PC-3 (cell line): ENCODE data around the gene MICALL1. TPM values are rescaled to one million over a fixed set of nuclear protein-coding genes. Genes with fewer than 3 reads are reported as not detected.

ENCODE experiments used
- ATAC-seq: fragments of 200-7000 bp; cut with Tn5 transposase; 2 replicates; pipeline ENCODE4 v1.9.1; 2020; ENCODE audit warnings: mild to moderate bottlenecking, moderate library complexity
- BruUV-seq: library from RNA; stranded (reverse); fragments of 400-500 nt; replicated peaks from 2 replicates; lab custom pipeline; 2021; lab: Mats Ljungman, UMichigan
- CTCF ChIA-PET: fragments of 300-600 bp; sonication (Branson Sonifier 250); formaldehyde crosslinking; loops from one replicate; lab custom pipeline; 2022; ENCODE audit warnings: antibody characterized with exemption; lab: Charles Lee
- POLR2A ChIA-PET: fragments of 300-600 bp; sonication (Branson Sonifier 250); formaldehyde crosslinking; loops from one replicate; lab custom pipeline; 2022; ENCODE audit warnings: antibody characterized with exemption; ENCODE audit not compliant: unreplicated experiment; lab: Charles Lee
- DNase-seq: peaks from one replicate; pipeline ENCODE4 v3.0.0-alpha.2; 2015
- H2AFZ ChIP-seq: fragments of 300-600 bp; sonication (generic); 2 replicates; pipeline ENCODE4 v1.6.0; 2016; ENCODE audit warnings: antibody characterized with exemption, low read length
- H3F3A ChIP-seq: fragments of 300-600 bp; sonication (generic); one replicate; pipeline ENCODE4 v1.6.0; 2017; ENCODE audit warnings: antibody characterized with exemption, low read length, control low read depth, mild to moderate bottlenecking; ENCODE audit not compliant: unreplicated experiment
- H3K27ac ChIP-seq: fragments of 300-600 bp; sonication (generic); 2 replicates; pipeline ENCODE4 v1.5.1; 2016; ENCODE audit warnings: mild to moderate bottlenecking, low read length
- H3K27me3 ChIP-seq: fragments of 300-600 bp; sonication (generic); 2 replicates; pipeline ENCODE4 v1.6.1; 2016; ENCODE audit warnings: low read length, mixed read lengths
- H3K36me3 ChIP-seq: fragments of 300-600 bp; sonication (generic); 2 replicates; pipeline ENCODE4 v1.6.1; 2016; ENCODE audit warnings: low read depth, mixed run types, low read length, mixed read lengths
- H3K4me1 ChIP-seq: fragments of 300-600 bp; sonication (generic); 2 replicates; pipeline ENCODE4 v1.5.1; 2016; ENCODE audit warnings: low read length; ENCODE audit not compliant: insufficient read depth
- H3K4me2 ChIP-seq: fragments of 300-600 bp; sonication (generic); 2 replicates; pipeline ENCODE4 v1.6.0; 2016; ENCODE audit warnings: low read length
- H3K4me3 ChIP-seq: fragments of 300-600 bp; sonication (generic); 2 replicates; pipeline ENCODE4 v1.5.1; 2016; ENCODE audit warnings: mild to moderate bottlenecking, low read length, mixed read lengths
- H3K79me2 ChIP-seq: fragments of 300-600 bp; sonication (generic); 2 replicates; pipeline ENCODE4 v1.6.1; 2017; ENCODE audit warnings: low read length, mixed read lengths
- H3K9ac ChIP-seq: fragments of 300-600 bp; sonication (generic); 2 replicates; pipeline ENCODE4 v1.6.0; 2016; ENCODE audit warnings: mild to moderate bottlenecking, low read length
- H3K9me2 ChIP-seq: fragments of 300-600 bp; sonication (generic); replicated peaks from 2 replicates; pipeline ENCODE4 v1.6.1; 2016; ENCODE audit warnings: mixed run types, low read length, mixed read lengths
- H3K9me3 ChIP-seq: fragments of 300-600 bp; sonication (generic); 2 replicates; pipeline ENCODE4 v1.6.1; 2016; ENCODE audit warnings: low read length, mixed read lengths
- H4K20me1 ChIP-seq: fragments of 300-600 bp; sonication (generic); 2 replicates; pipeline ENCODE4 v1.6.1; 2016; ENCODE audit warnings: low read length, mixed read lengths
- CTCF ChIP-seq: fragments of 300-600 bp; sonication (generic); conservative IDR thresholded peaks from 2 replicates; pipeline ENCODE4 v1.5.1; 2017; ENCODE audit warnings: antibody characterized with exemption, low read depth, mild to moderate bottlenecking, low read length
- EZH2 ChIP-seq: fragments of 300-600 bp; sonication (generic); IDR thresholded peaks from one replicate; pipeline ENCODE4 v1.6.1; 2017; ENCODE audit warnings: antibody characterized with exemption, mild to moderate bottlenecking, low read length; ENCODE audit not compliant: unreplicated experiment
- EZH2phosphoT487 ChIP-seq: fragments of 300-600 bp; sonication (generic); IDR thresholded peaks from 2 replicates; pipeline ENCODE4 v1.6.1; 2018; ENCODE audit warnings: mild to moderate bottlenecking, antibody characterized with exemption, low read length, borderline replicate concordance
- intact Hi-C: fragments of 100-400 bp; cut with micrococcal nuclease; formaldehyde crosslinking; loops from 2 replicates; pipeline ENCODE4 v1.9.0; 2023
- total RNA-seq: library from RNA; depleted of rRNA; stranded (reverse); fragments of >200 nt; gene quantifications from 2 replicates; pipeline ENCODE4 v1.2.3, GENCODE V29; 2014

Gene MICALL1
- total RNA-seq, 1 experiment from 2014 or later: 20.1 TPM

GRCh38 chr22:37894939-37895670, 11.0 kb upstream of the MICALL1 start:
- Histone ChIP-seq H3K9me3 (no peaks in the 10 kb centered on the region), H3F3A (no peaks in the 10 kb centered on the region), H3K4me3 (no peak overlapping the region), H2AFZ (no peak overlapping the region), H3K27me3 (no peaks in the 10 kb centered on the region), H3K4me1 (peaks cover 34% of the 10 kb centered on the region), H4K20me1 (no peaks in the 10 kb centered on the region), H3K36me3 (peaks cover 2% of the 10 kb centered on the region; the same call in 1 of the 2 replicates), H3K4me2 (peak overlapping the region; percentile 59), H3K9ac (no peak overlapping the region), H3K9me2 (no peaks in the 10 kb centered on the region), H3K27ac (peak overlapping the region; percentile 78), H3K79me2 (no peaks in the 10 kb centered on the region)
- intact Hi-C loops: no loop called here
- ChIA-PET CTCF (no interaction called here), POLR2A (no interaction called here)
- peak; percentile 32 for ATAC-seq
- no peak for TF ChIP-seq CTCF
- no peak for TF ChIP-seq EZH2
- TF ChIP-seq EZH2phosphoT487: no peak
- no TSS peak for BruUV-seq
- DNase-seq: peak; percentile 57

- BruUV-seq: no TSS peak
- H2AFZ ChIP-seq: no peak overlapping the region
- H3K9ac ChIP-seq: no peak overlapping the region
- no peak overlapping the region; the same call in 1 of the 2 replicates for H3K4me3 ChIP-seq
- H3K79me2 ChIP-seq: no peaks in the 10 kb centered on the region
- no peaks in the 10 kb centered on the region for H4K20me1 ChIP-seq
- H3K9me2 ChIP-seq: no peaks in the 10 kb centered on the region
- no peaks in the 10 kb centered on the region for H3K9me3 ChIP-seq
- H3K27ac ChIP-seq: peak overlapping the region; percentile 85
- ATAC-seq: peak; percentile 71
- ChIA-PET POLR2A (interaction anchor here (0.6 to 0.7 kb wide), 3 partner anchors 10 to 58 kb away, joined by 3 to 11 read pairs (median 4); partner anchors contain the start of gene MICALL1), CTCF (interaction anchor here (0.5 kb wide), 1 partner anchor 288 kb away, joined by 6 read pairs; the partner anchor contains the start of gene GGA1)
- peak overlapping the region; percentile 53 for H3K4me2 ChIP-seq
- peak; percentile 88 for DNase-seq
- intact Hi-C loops: no loop called here
- H3K4me1 ChIP-seq: peaks cover 34% of the 10 kb centered on the region
- TF ChIP-seq EZH2phosphoT487 (no peak), EZH2 (no peak), CTCF (no peak)
- no peaks in the 10 kb centered on the region for H3K27me3 ChIP-seq
- H3F3A ChIP-seq: no peaks in the 10 kb centered on the region
- no peaks in the 10 kb centered on the region; the same call in 1 of the 2 replicates for H3K36me3 ChIP-seq
Measured at GRCh38 chr22:37896181-37896592, 9.9 kb upstream of the MICALL1 start.

- Histone ChIP-seq H3K79me2 (no peaks in the 10 kb centered on the region), H2AFZ (no peak overlapping the region), H3K9ac (no peak overlapping the region), H4K20me1 (no peaks in the 10 kb centered on the region), H3K27me3 (no peaks in the 10 kb centered on the region), H3K9me3 (no peaks in the 10 kb centered on the region), H3K4me1 (peaks cover 34% of the 10 kb centered on the region), H3K4me2 (peak overlapping the region; percentile 53), H3K36me3 (no peaks in the 10 kb centered on the region; the same call in 1 of the 2 replicates), H3F3A (no peaks in the 10 kb centered on the region), H3K27ac (peak overlapping the region; percentile 85), H3K9me2 (no peaks in the 10 kb centered on the region), H3K4me3 (no peak overlapping the region)
- intact Hi-C loops: no loop called here
- no TSS peak for BruUV-seq
- ChIA-PET CTCF (interaction anchor here (0.5 kb wide), 1 partner anchor 289 kb away, joined by 6 read pairs; the partner anchor contains the start of gene GGA1), POLR2A (interaction anchor here (0.6 kb wide), 1 partner anchor 51 kb away, joined by 4 read pairs; no protein-coding TSS in a partner anchor)
- DNase-seq (no peak), ATAC-seq (no peak)
- no peak for TF ChIP-seq CTCF
- no peak for TF ChIP-seq EZH2
- TF ChIP-seq EZH2phosphoT487: no peak
Measured at GRCh38 chr22:37896939-37897338, 9.2 kb upstream of the MICALL1 start.
